WTC11 (cell line): ENCODE data around the gene COG4.

Source experiments
- CTCF ChIP-seq: fragments of 200-600 bp; IDR thresholded peaks from 2 replicates; pipeline ENCODE4 v1.8.0; 2022; ENCODE audit warnings: antibody characterized with exemption
- GABPB1 ChIP-seq: sonication (generic); formaldehyde crosslinking; IDR thresholded peaks from 2 replicates; pipeline ENCODE4 v1.8.1; 2023; ENCODE audit warnings: mild to moderate bottlenecking, missing genetic modification reagents
- KAT7 ChIP-seq: sonication (generic); formaldehyde crosslinking; IDR thresholded peaks from 2 replicates; pipeline ENCODE4 v1.8.1; 2023; ENCODE audit warnings: missing genetic modification reagents, mild to moderate bottlenecking, borderline replicate concordance
- TCF7 ChIP-seq: sonication (generic); formaldehyde crosslinking; IDR thresholded peaks from 2 replicates; pipeline ENCODE4 v1.8.0; 2022; ENCODE audit warnings: mild to moderate bottlenecking, low read depth, missing genetic modification reagents, moderate library complexity
- TEAD1 ChIP-seq: sonication (generic); formaldehyde crosslinking; IDR thresholded peaks from 2 replicates; pipeline ENCODE4 v1.8.0; 2022; ENCODE audit warnings: mild to moderate bottlenecking, missing genetic modification reagents
- TEAD4 ChIP-seq: sonication (generic); formaldehyde crosslinking; IDR thresholded peaks from 2 replicates; pipeline ENCODE4 v1.8.0; 2022; ENCODE audit warnings: mild to moderate bottlenecking, missing genetic modification reagents
- TP53 ChIP-seq: sonication (generic); formaldehyde crosslinking; IDR thresholded peaks from 2 replicates; pipeline ENCODE4 v1.8.1; 2023; ENCODE audit warnings: mild to moderate bottlenecking, missing genetic modification reagents
- ZNF138 ChIP-seq: sonication (generic); formaldehyde crosslinking; conservative IDR thresholded peaks from 2 replicates; pipeline ENCODE4 v1.8.1; 2022; ENCODE audit warnings: mild to moderate bottlenecking, moderate library complexity, missing genetic modification reagents

GRCh38 chr16:70483426-70483825 is 39.9 kb downstream of the COG4 start:
- TF ChIP-seq CTCF (no peak), KAT7 (CRISPR knock-in tag) (no peak), GABPB1 (no peak), TEAD1 (CRISPR knock-in tag) (no peak), TP53 (CRISPR knock-in tag) (no peak), TCF7 (CRISPR knock-in tag) (no peak), ZNF138 (CRISPR knock-in tag) (no peak), TEAD4 (CRISPR knock-in tag) (no peak)
